Mucosa of descending colon (tissue), 3 donors: ENCODE data around the gene FRAT1. TPM values are rescaled to one million over a fixed set of nuclear protein-coding genes. Genes with fewer than 3 reads are reported as not detected.

Experiments
- ATAC-seq: fragments of 200-7000 bp; cut with Tn5 transposase; one replicate; pipeline ENCODE4 v1.9.1; 2020; ENCODE audit warnings: mild to moderate bottlenecking, moderate library complexity
- DNase-seq, 3 donors: peaks; one replicate each; pipeline ENCODE4 v3.0.0-alpha.2; 2020
- H3K36me3 ChIP-seq: fragments of 200-600 bp; one replicate; pipeline ENCODE4 v1.8.0; 2021; ENCODE audit warnings: low read depth, mild to moderate bottlenecking
- H3K4me1 ChIP-seq: fragments of 200-600 bp; one replicate; pipeline ENCODE4 v1.8.0; 2021; ENCODE audit warnings: low read depth, mild to moderate bottlenecking
- H3K4me3 ChIP-seq: fragments of 200-600 bp; one replicate; pipeline ENCODE4 v1.8.0; 2021; ENCODE audit warnings: mild to moderate bottlenecking
- H3K9me3 ChIP-seq: fragments of 200-600 bp; one replicate; pipeline ENCODE4 v1.8.0; 2021; ENCODE audit warnings: mild to moderate bottlenecking
- CTCF ChIP-seq: fragments of 200-600 bp; IDR thresholded peaks from one replicate; pipeline ENCODE4 v1.8.0; 2022; ENCODE audit warnings: antibody characterized with exemption, mild to moderate bottlenecking
- intact Hi-C, 2 donors: fragments of 100-400 bp; cut with DNase I in 1 of 2; cut with micrococcal nuclease in 1 of 2; formaldehyde crosslinking; loops; one replicate each; pipeline versions ENCODE4 v1.11.0 to v1.11.1; 2022; cut with DNase I, micrococcal nuclease
- long read RNA-seq, 2 donors: library from polyadenylated mRNA; unstranded; transcript quantifications; one replicate each; pipeline ENCODE4 v2.0.0, GENCODE V29; 2019 to 2021
- total RNA-seq, 3 donors: library from RNA; stranded (reverse); fragmentation: NEBNext Ultra II Directional in 2 of 3; extraction: Animal tissue kit (Norgen Biotek cat#: 25700) in 2 of 3; gene quantifications; one replicate each; pipeline versions ENCODE4 v1.2.1 to v1.2.4, GENCODE V29; 2021 to 2023
- donor health status: DM: no; HTN: no; CAD: no; lungs with moderate emphysema.
- donor health status: DM: no; HTN: no; CAD: no.
- donor health status: DM: no; HTN: yes; CAD: no.

The FRAT1 gene
- 1 to 10 TPM; 4.7 to 9.6 (median 7.2) TPM for total RNA-seq
- long read RNA-seq, donor 1, transcript FRAT1-201 (1 exons, 2,649 nt) = major isoform, 45 of 45 reads
- long read RNA-seq, donor 1, partial matches to known transcripts = 0 of 45 reads
- long read RNA-seq, donor 1, other reads (novel, unspliced or antisense) = 0 of 45 reads
- long read RNA-seq, donor 2 = 0 reads

DNA sequence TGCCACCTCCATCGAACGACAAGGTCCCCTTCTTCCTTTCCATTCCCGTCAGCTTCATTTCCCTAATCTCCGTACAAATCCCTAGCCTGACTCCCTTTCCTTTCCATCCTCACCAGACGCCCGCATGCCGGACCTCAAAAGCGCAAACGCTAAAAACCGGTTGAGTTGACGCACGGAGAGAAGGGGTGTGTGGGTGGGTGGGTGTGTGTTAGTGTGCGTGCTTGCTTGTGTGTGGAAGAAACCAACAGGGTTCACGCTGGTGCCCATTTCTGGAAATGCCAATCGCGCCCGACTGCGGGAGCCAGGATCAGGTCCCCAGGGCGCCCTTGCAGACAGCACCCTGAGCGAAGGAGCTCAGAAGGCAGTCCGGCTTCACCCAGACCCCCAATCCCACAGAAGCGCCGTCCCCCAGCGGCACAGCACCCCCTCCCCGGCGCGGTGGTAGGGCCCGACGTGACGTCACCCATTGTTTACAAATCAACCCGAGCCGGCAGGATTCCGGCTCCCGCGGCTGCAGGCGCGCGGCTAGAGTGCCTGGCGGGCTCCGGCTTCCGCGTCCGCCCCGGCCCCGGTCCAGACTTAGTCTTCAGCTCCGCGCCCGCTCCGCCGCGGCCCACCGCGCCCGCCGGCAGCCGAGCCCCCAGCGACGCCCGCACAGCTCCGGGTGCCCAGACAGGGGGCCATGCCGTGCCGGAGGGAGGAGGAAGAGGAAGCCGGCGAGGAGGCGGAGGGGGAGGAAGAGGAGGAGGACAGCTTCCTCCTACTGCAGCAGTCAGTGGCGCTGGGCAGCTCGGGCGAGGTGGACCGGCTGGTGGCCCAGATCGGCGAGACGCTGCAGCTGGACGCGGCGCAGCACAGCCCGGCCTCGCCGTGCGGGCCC is at the start of gene FRAT1:
FRAT1 (plus strand) TSS at position 500 of the 880 bp plus-strand sequence; CDS start at position 683, 183 bp downstream.
- DNase-seq (peak; percentile 93 to 96 (median 95)), ATAC-seq (peak; percentile 91)
- H3K9me3 ChIP-seq = no peaks in the 10 kb centered on the region
- TF ChIP-seq CTCF = no peak
- peak within 1 kb of the TSS; percentile 51 for H3K4me3 ChIP-seq
- intact Hi-C loops = no loop called here
- H3K36me3 ChIP-seq = no peaks in the 10 kb centered on the region
- peaks cover 12% of the 10 kb centered on the region for H3K4me1 ChIP-seq

- no peak overlapping the region for H3K4me3 ChIP-seq
- ATAC-seq (no peak), DNase-seq (no peak)
- no peak for TF ChIP-seq CTCF
- intact Hi-C loops = no loop called here
- H3K36me3 ChIP-seq = no peaks in the 10 kb centered on the region
- no peaks in the 10 kb centered on the region for H3K9me3 ChIP-seq
- no peaks in the 10 kb centered on the region for H3K4me1 ChIP-seq
Observed at GRCh38 chr10:97270523-97271154, 48.4 kb upstream of the FRAT1 start.

- peaks cover 3% of the 10 kb centered on the region for H3K4me1 ChIP-seq
- no peaks in the 10 kb centered on the region for H3K9me3 ChIP-seq
- TF ChIP-seq CTCF = no peak
- ATAC-seq (no peak), DNase-seq (no peak)
- no peaks in the 10 kb centered on the region for H3K36me3 ChIP-seq
- intact Hi-C loops = no loop called here
- no peak overlapping the region for H3K4me3 ChIP-seq
Observed at GRCh38 chr10:97273700-97274099, 45.4 kb upstream of the FRAT1 start.

DNA sequence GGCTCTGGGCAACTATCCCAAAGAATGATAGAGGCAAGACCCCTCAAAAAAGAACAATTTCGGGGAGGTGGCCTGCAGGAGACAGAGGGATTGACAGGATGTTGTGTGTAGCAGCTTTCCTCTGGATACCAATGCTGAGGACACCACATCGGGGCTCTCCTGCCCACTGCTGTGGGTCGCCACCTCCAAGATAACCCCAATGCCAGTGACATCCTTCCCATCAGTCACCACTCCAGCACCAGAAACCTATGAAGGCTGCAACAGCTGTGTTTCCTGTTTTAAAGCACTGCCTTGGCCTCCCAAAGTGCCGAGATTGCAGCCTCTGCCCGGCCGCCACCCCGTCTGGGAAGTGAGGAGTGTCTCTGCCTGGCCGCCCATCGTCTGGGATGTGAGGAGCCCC is 44.2 kb upstream of the FRAT1 start:
- no peak for ATAC-seq
- Histone ChIP-seq H3K4me1 (peaks cover 10% of the 10 kb centered on the region), H3K9me3 (no peaks in the 10 kb centered on the region), H3K36me3 (no peaks in the 10 kb centered on the region), H3K4me3 (no peak overlapping the region)
- TF ChIP-seq CTCF = no peak
- intact Hi-C loops = no loop called here
- DNase-seq = no peak

DNA sequence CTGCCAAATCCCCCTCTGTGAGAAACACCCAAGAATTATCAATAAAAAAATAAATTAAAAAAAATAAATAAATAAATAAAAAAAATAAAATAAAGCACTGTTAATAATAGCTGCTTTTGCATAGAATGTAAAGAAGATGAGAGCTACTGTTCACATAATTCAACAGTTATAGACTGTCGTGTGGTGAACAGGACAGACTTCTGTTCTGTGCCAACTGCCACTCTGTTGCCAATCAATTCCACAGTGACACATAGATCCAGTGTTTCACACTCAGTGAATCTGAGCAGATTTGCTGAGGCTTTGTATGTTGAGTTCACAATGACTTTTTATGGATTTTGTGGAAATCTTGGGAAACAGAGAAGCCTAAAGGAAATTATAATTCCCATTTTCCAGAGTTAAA is 41.5 kb upstream of the FRAT1 start:
- Histone ChIP-seq H3K4me3 (no peak overlapping the region), H3K4me1 (peaks cover 10% of the 10 kb centered on the region), H3K36me3 (no peaks in the 10 kb centered on the region), H3K9me3 (no peaks in the 10 kb centered on the region)
- no peak for DNase-seq
- no peak for ATAC-seq
- TF ChIP-seq CTCF = no peak
- intact Hi-C loops = no loop called here
